ENCODE results near the gene NBAS. TPM values are rescaled to one million over a fixed set of nuclear protein-coding genes. Genes with fewer than 3 reads are reported as not detected.

The NBAS gene
- total and polyA plus RNA-seq, 3 experiments from 2014 or later: 22.0 to 34.1 (median 30.6) TPM

DNA sequence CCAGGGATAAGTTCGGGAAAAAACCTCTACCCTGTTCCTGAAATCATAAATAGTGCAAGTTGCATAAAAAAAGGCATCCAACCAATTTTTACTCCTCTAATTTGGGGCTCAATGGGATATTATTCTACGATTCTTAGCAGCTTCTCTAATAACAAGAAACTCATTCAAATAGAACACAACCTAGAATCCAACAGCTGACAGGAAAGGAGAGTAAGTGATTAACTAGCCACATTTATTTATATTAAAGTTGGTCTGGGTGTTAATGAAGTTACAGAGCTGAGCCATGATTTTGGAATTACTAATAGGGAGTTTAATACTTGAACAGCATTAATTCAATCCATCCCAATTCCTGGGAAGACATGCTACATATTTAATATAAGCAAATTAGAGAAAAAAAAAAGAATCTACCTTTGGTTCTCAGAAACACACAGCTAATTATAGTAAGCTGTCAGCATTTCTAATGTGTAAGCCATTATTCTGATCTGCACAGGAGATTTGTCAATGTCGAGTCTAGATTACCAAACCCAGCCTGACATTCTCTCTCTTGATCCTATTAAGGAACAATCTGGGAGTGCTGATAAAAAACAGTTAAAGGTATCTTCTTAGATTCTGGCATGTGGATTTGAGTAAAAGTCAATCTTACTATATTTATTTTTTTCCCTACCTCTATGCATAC is 267.7 kb downstream of the NBAS start:
- POLR2A ChIA-PET: no interaction called here
- no peak overlapping the region for H3K27ac Mint-ChIP-seq

DNA sequence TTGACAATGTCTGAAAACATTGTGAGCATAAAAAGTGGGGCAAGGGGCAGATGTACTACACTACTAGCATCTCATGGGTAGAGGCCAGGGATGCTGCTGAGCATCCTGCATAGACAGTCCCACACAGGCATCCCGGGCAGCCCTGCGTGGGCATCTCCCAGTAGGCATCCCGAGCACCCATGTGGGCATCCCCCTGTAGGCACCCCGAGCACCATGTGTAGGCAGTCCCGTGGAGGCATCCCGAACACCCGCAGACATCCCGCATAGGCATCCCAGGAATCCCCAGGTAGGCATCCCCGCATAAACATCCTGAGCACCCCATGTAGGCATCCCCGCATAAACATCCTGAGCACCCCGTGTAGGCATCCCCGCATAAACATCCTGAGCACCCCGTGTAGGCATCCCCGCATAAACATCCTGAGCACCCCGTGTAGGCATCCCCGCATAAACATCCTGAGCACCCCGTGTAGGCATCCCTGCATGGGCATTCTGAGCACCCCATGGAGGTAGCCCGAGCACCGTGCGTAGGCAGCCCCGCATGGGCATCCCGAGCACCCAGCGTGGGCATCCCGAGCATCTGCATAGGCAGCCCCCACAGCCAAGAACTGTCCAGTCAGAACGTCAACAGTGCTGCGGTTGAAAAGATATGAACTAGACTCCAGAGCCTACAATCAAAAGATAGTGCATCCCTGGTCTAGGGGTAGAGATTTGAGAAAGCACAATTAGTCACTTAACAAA is 273.5 kb downstream of the NBAS start:
- peaks cover 0 to 1% of the 10 kb centered on the region in 2 donors for H3K27me3 Mint-ChIP-seq
- ChIA-PET CTCF (no interaction called here), POLR2A (no interaction called here)
- H3K36me3 Mint-ChIP-seq: peaks cover 35 to 73% (median 44%) of the 10 kb centered on the region in 3 donors
- no peaks in the 10 kb centered on the region for H3K9me3 Mint-ChIP-seq
- Histone ChIP-seq H3K27me3 (ENCODE audit: insufficient read depth, low read length, poor library complexity, severe bottlenecking) (no peaks in the 10 kb centered on the region), H3K36me3 (ENCODE audit: insufficient read depth, low read length) (peaks cover 13% of the 10 kb centered on the region), H3K9me3 (ENCODE audit: low read length) (no peaks in the 10 kb centered on the region), H3K27ac (ENCODE audit: low read depth, low read length) (no peak overlapping the region), H3K4me3 (ENCODE audit: low read length) (no peak overlapping the region), H3K4me1 (ENCODE audit: insufficient read depth, low read length) (no peaks in the 10 kb centered on the region)
- DNase-seq: no peak
- H3K4me3 Mint-ChIP-seq: no peak overlapping the region
- peaks cover 0 to 1% (median 0%) of the 10 kb centered on the region in 3 donors for H3K4me1 Mint-ChIP-seq
- H3K27ac Mint-ChIP-seq: no peak overlapping the region

More for the DNA sequence above, 267.7 kb downstream of the NBAS start:
- no peak overlapping the region for H3K4me3 ChIP-seq (ENCODE audit: low read length)
- no peaks in the 10 kb centered on the region for H3K4me1 ChIP-seq (ENCODE audit: insufficient read depth, low read length)
- peaks cover 6% of the 10 kb centered on the region for H3K36me3 ChIP-seq (ENCODE audit: insufficient read depth, low read length)
- H3K27me3 Mint-ChIP-seq: no peaks in the 10 kb centered on the region
- no peaks in the 10 kb centered on the region for H3K9me3 ChIP-seq (ENCODE audit: low read length)
- H3K27me3 ChIP-seq (ENCODE audit: insufficient read depth, low read length, poor library complexity, severe bottlenecking): no peaks in the 10 kb centered on the region
- H3K4me3 Mint-ChIP-seq: no peak overlapping the region
- H3K27ac ChIP-seq (ENCODE audit: low read depth, low read length): no peak overlapping the region
- CTCF ChIA-PET: no interaction called here
- H3K4me1 Mint-ChIP-seq: no peaks in the 10 kb centered on the region
- no peak for DNase-seq
- H3K36me3 Mint-ChIP-seq: peaks cover 31 to 74% (median 34%) of the 10 kb centered on the region in 3 donors
- H3K9me3 Mint-ChIP-seq: no peaks in the 10 kb centered on the region

DNA sequence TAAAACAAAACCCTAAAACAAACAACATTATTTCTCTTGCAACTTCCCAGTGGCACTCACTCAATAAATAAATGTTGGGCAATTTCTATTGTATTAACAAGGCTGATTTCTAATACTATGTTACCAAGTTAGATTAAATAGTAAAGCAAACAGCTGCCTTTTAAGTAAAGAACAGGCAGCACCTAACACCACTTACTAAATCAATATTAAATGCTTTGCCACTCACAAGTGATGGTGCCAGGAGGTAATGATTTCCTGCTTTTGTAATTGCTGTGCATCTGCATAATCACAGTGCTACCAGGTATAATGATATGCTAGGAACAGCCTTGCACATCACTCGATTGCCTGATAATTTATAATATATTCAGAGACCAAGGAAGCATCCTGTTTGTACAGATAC is 276.5 kb downstream of the NBAS start:
- H3K27ac Mint-ChIP-seq: no peak overlapping the region
- CTCF ChIA-PET: no interaction called here

DNA sequence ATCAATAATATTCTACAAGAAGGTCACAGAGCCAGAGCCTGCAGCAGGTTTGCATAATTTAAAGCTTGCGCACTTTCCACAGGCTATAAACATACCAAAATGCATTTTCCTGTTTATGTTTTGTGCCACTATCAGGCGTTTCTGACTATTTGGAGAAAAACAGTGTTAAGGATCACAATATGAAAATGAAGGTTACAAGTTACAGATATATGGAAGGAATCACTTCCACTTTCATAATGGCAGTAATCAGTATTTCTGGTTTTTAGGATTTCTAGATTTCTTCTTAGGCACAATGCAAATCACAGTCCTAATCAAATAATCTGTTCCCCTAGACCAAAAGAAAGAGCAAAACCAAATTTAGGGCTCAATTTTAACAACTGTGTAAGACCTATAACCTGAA is 279.5 kb downstream of the NBAS start:
- no peaks in the 10 kb centered on the region for H3K4me1 ChIP-seq (ENCODE audit: insufficient read depth, low read length)
- Mint-ChIP-seq H3K27me3 (no peaks in the 10 kb centered on the region), H3K36me3 (peaks cover 17 to 67% (median 45%) of the 10 kb centered on the region in 3 donors), H3K9me3 (no peaks in the 10 kb centered on the region), H3K27ac (no peak overlapping the region), H3K4me3 (no peak overlapping the region), H3K4me1 (peaks cover 0 to 1% (median 0%) of the 10 kb centered on the region in 3 donors)
- peaks cover 13% of the 10 kb centered on the region for H3K36me3 ChIP-seq (ENCODE audit: insufficient read depth, low read length)
- no peaks in the 10 kb centered on the region for H3K27me3 ChIP-seq (ENCODE audit: insufficient read depth, low read length, poor library complexity, severe bottlenecking)
- no peak overlapping the region for H3K27ac ChIP-seq (ENCODE audit: low read depth, low read length)
- ChIA-PET POLR2A (no interaction called here), CTCF (interaction anchor here (1.5 kb wide), 1 partner anchor 13 kb away, joined by 3 read pairs; no protein-coding TSS in a partner anchor)
- H3K4me3 ChIP-seq (ENCODE audit: low read length): no peak overlapping the region
- no peak for DNase-seq
- H3K9me3 ChIP-seq (ENCODE audit: low read length): no peaks in the 10 kb centered on the region

More for the DNA sequence above, 276.5 kb downstream of the NBAS start:
- Histone ChIP-seq H3K27ac (ENCODE audit: low read depth, low read length) (no peak overlapping the region), H3K4me3 (ENCODE audit: low read length) (no peak overlapping the region), H3K4me1 (ENCODE audit: insufficient read depth, low read length) (no peaks in the 10 kb centered on the region), H3K27me3 (ENCODE audit: insufficient read depth, low read length, poor library complexity, severe bottlenecking) (no peaks in the 10 kb centered on the region), H3K9me3 (ENCODE audit: low read length) (no peaks in the 10 kb centered on the region), H3K36me3 (ENCODE audit: insufficient read depth, low read length) (peaks cover 13% of the 10 kb centered on the region)
- Mint-ChIP-seq H3K27me3 (peaks cover 0 to 1% of the 10 kb centered on the region in 2 donors), H3K9me3 (no peaks in the 10 kb centered on the region), H3K36me3 (peaks cover 25 to 67% (median 34%) of the 10 kb centered on the region in 3 donors), H3K4me1 (peaks cover 0 to 1% (median 0%) of the 10 kb centered on the region in 3 donors), H3K4me3 (no peak overlapping the region)
- POLR2A ChIA-PET: no interaction called here
- no peak for DNase-seq

GRCh38 chr2:15279201-15279876 is 281.8 kb downstream of the NBAS start:
- no peaks in the 10 kb centered on the region for H3K9me3 Mint-ChIP-seq
- H3K27ac Mint-ChIP-seq: peak overlapping the region in 2 of 8 donors; percentile 14 to 26
- Histone ChIP-seq H3K27me3 (ENCODE audit: insufficient read depth, low read length, poor library complexity, severe bottlenecking) (no peaks in the 10 kb centered on the region), H3K36me3 (ENCODE audit: insufficient read depth, low read length) (peaks cover 10% of the 10 kb centered on the region), H3K4me1 (ENCODE audit: insufficient read depth, low read length) (no peaks in the 10 kb centered on the region), H3K9me3 (ENCODE audit: low read length) (no peaks in the 10 kb centered on the region), H3K4me3 (ENCODE audit: low read length) (no peak overlapping the region), H3K27ac (ENCODE audit: low read depth, low read length) (no peak overlapping the region)
- CTCF ChIA-PET: no interaction called here
- POLR2A ChIA-PET: no interaction called here
- peaks cover 14 to 70% (median 42%) of the 10 kb centered on the region in 3 donors for H3K36me3 Mint-ChIP-seq
- no peak overlapping the region for H3K4me3 Mint-ChIP-seq
- peaks cover 0 to 1% (median 0%) of the 10 kb centered on the region in 3 donors for H3K4me1 Mint-ChIP-seq
- no peaks in the 10 kb centered on the region for H3K27me3 Mint-ChIP-seq
- DNase-seq: no peak

GRCh38 chr2:15278296-15278695 is 282.8 kb downstream of the NBAS start:
- CTCF ChIA-PET: no interaction called here
- POLR2A ChIA-PET: no interaction called here
- Mint-ChIP-seq H3K36me3 (peaks cover 18 to 68% (median 42%) of the 10 kb centered on the region in 3 donors), H3K27me3 (no peaks in the 10 kb centered on the region), H3K27ac (no peak overlapping the region), H3K9me3 (no peaks in the 10 kb centered on the region), H3K4me1 (no peaks in the 10 kb centered on the region), H3K4me3 (no peak overlapping the region)
- no peak overlapping the region for H3K4me3 ChIP-seq (ENCODE audit: low read length)
- H3K27ac ChIP-seq (ENCODE audit: low read depth, low read length): no peak overlapping the region
- peaks cover 10% of the 10 kb centered on the region for H3K36me3 ChIP-seq (ENCODE audit: insufficient read depth, low read length)
- no peaks in the 10 kb centered on the region for H3K9me3 ChIP-seq (ENCODE audit: low read length)
- DNase-seq: no peak
- H3K27me3 ChIP-seq (ENCODE audit: insufficient read depth, low read length, poor library complexity, severe bottlenecking): no peaks in the 10 kb centered on the region
- no peaks in the 10 kb centered on the region for H3K4me1 ChIP-seq (ENCODE audit: insufficient read depth, low read length)

- Histone ChIP-seq H3K4me1 (ENCODE audit: insufficient read depth, low read length) (no peaks in the 10 kb centered on the region), H3K4me3 (ENCODE audit: low read length) (no peak overlapping the region), H3K36me3 (ENCODE audit: insufficient read depth, low read length) (peaks cover 5% of the 10 kb centered on the region), H3K27ac (ENCODE audit: low read depth, low read length) (no peak overlapping the region), H3K27me3 (ENCODE audit: insufficient read depth, low read length, poor library complexity, severe bottlenecking) (no peaks in the 10 kb centered on the region), H3K9me3 (ENCODE audit: low read length) (no peaks in the 10 kb centered on the region)
- Mint-ChIP-seq H3K4me1 (no peaks in the 10 kb centered on the region), H3K27ac (no peak overlapping the region), H3K9me3 (no peaks in the 10 kb centered on the region), H3K27me3 (no peaks in the 10 kb centered on the region), H3K36me3 (peaks cover 20 to 66% (median 41%) of the 10 kb centered on the region in 3 donors), H3K4me3 (no peak overlapping the region)
- ChIA-PET POLR2A (no interaction called here), CTCF (no interaction called here)
- DNase-seq: no peak
These were observed 285.8 kb downstream of the NBAS start for GRCh38 chr2:15275346-15275745.

- CTCF ChIA-PET: no interaction called here
These were observed 287.7 kb downstream of the NBAS start for GRCh38 chr2:15273452-15273851.

More at GRCh38 chr2:15273452-15273851, 287.7 kb downstream of the NBAS start:
- H3K36me3 ChIP-seq (ENCODE audit: insufficient read depth, low read length): peaks cover 5% of the 10 kb centered on the region
- H3K4me3 ChIP-seq (ENCODE audit: low read length): no peak overlapping the region
- H3K4me1 ChIP-seq (ENCODE audit: insufficient read depth, low read length): no peaks in the 10 kb centered on the region
- no peaks in the 10 kb centered on the region for H3K9me3 Mint-ChIP-seq
- H3K27ac ChIP-seq (ENCODE audit: low read depth, low read length): no peak overlapping the region
- H3K27me3 ChIP-seq (ENCODE audit: insufficient read depth, low read length, poor library complexity, severe bottlenecking): no peaks in the 10 kb centered on the region
- peak overlapping the region in 1 of 8 donors; percentile 23 for H3K27ac Mint-ChIP-seq
- no peak overlapping the region for H3K4me3 Mint-ChIP-seq
- POLR2A ChIA-PET: no interaction called here
- DNase-seq: no peak
- no peaks in the 10 kb centered on the region for H3K9me3 ChIP-seq (ENCODE audit: low read length)
- peaks cover 21 to 67% (median 32%) of the 10 kb centered on the region in 3 donors for H3K36me3 Mint-ChIP-seq
- H3K4me1 Mint-ChIP-seq: no peaks in the 10 kb centered on the region
- H3K27me3 Mint-ChIP-seq: no peaks in the 10 kb centered on the region
